Measurements from ENCODE around the gene VPS26C. TPM values are rescaled to one million over a fixed set of nuclear protein-coding genes. Genes with fewer than 3 reads are reported as not detected.
A peak's percentile ranks its signal among the peaks of the same experiment; 100 is the strongest.

Gene VPS26C
- total RNA-seq, 1 donor from 2014 or later: 27.7 TPM

GRCh38 chr21:37193676-37194075 lies 73.5 kb downstream of the VPS26C start:
- H3K27me3 ChIP-seq (ENCODE audit: control insufficient read depth in 3 of 3, insufficient read depth in 3 of 3, low read length in 3 of 3): no peaks in the 10 kb centered on the region
- no peak overlapping the region for H3K9ac ChIP-seq (ENCODE audit: low read depth in 1 of 3, low read length in 3 of 3)
- H3K4me3 ChIP-seq (ENCODE audit: low read length in 3 of 3): no peak overlapping the region
- H3K36me3 ChIP-seq (ENCODE audit: control insufficient read depth in 3 of 3, insufficient read depth in 3 of 3, low read length in 3 of 3): peaks cover 26 to 47% (median 43%) of the 10 kb centered on the region in 3 donors
- H3K4me1 ChIP-seq (ENCODE audit: control insufficient read depth in 3 of 3, insufficient read depth in 3 of 3, low read length in 3 of 3): no peaks in the 10 kb centered on the region
- no peak overlapping the region for H3K27ac ChIP-seq (ENCODE audit: low read depth, low read length)
- no peaks in the 10 kb centered on the region for H3K9me3 ChIP-seq (ENCODE audit: control insufficient read depth in 3 of 3, low read length in 3 of 3)

DNA sequence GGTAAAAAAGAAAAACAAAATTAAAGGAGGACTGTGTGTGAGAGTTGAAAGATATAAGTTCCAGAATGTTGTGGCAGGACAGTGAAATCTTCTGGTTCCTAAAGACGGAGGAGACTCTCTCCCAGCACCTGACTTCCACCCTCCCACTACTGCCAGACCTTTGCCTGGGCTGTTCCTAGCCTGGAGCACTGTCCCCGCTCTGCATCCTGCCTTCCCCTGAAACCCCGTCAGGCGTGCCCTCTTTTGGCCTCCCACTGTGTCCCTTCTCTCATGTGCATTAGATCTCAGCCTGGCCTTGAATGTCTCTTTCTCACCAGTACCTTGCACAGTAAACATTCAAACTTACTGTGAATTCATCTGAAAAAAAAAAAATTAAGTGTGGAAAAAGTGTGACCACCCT lies 74.1 kb downstream of the VPS26C start:
- Histone ChIP-seq H3K27me3 (ENCODE audit: control insufficient read depth in 3 of 3, insufficient read depth in 3 of 3, low read length in 3 of 3) (no peaks in the 10 kb centered on the region), H3K4me3 (ENCODE audit: low read length in 3 of 3) (no peak overlapping the region), H3K4me1 (ENCODE audit: control insufficient read depth in 3 of 3, insufficient read depth in 3 of 3, low read length in 3 of 3) (no peaks in the 10 kb centered on the region), H3K36me3 (ENCODE audit: control insufficient read depth in 3 of 3, insufficient read depth in 3 of 3, low read length in 3 of 3) (peaks cover 25 to 47% (median 44%) of the 10 kb centered on the region in 3 donors), H3K27ac (ENCODE audit: low read depth, low read length) (no peak overlapping the region), H3K9ac (ENCODE audit: low read depth in 1 of 3, low read length in 3 of 3) (no peak overlapping the region), H3K9me3 (ENCODE audit: control insufficient read depth in 3 of 3, low read length in 3 of 3) (no peaks in the 10 kb centered on the region)

- Histone ChIP-seq H3K27me3 (ENCODE audit: control insufficient read depth in 3 of 3, insufficient read depth in 3 of 3, low read length in 3 of 3) (no peaks in the 10 kb centered on the region), H3K36me3 (ENCODE audit: control insufficient read depth in 3 of 3, insufficient read depth in 3 of 3, low read length in 3 of 3) (peaks cover 21 to 51% (median 51%) of the 10 kb centered on the region in 3 donors), H3K4me1 (ENCODE audit: control insufficient read depth in 3 of 3, insufficient read depth in 3 of 3, low read length in 3 of 3) (no peaks in the 10 kb centered on the region), H3K9me3 (ENCODE audit: control insufficient read depth in 3 of 3, low read length in 3 of 3) (no peaks in the 10 kb centered on the region), H3K27ac (ENCODE audit: low read depth, low read length) (no peak overlapping the region), H3K9ac (ENCODE audit: low read depth in 1 of 3, low read length in 3 of 3) (no peak overlapping the region), H3K4me3 (ENCODE audit: low read length in 3 of 3) (no peak overlapping the region)
These were observed 75.1 kb downstream of the VPS26C start for GRCh38 chr21:37192019-37192418.

- H3K27me3 ChIP-seq (ENCODE audit: control insufficient read depth in 3 of 3, insufficient read depth in 3 of 3, low read length in 3 of 3): no peaks in the 10 kb centered on the region
- no peaks in the 10 kb centered on the region for H3K9me3 ChIP-seq (ENCODE audit: control insufficient read depth in 3 of 3, low read length in 3 of 3)
- H3K36me3 ChIP-seq (ENCODE audit: control insufficient read depth in 3 of 3, insufficient read depth in 3 of 3, low read length in 3 of 3): peaks cover 13 to 49% (median 46%) of the 10 kb centered on the region in 3 donors
- no peak overlapping the region for H3K4me3 ChIP-seq (ENCODE audit: low read length in 3 of 3)
- no peak overlapping the region for H3K27ac ChIP-seq (ENCODE audit: low read depth, low read length)
- no peak overlapping the region for H3K9ac ChIP-seq (ENCODE audit: low read depth in 1 of 3, low read length in 3 of 3)
- H3K4me1 ChIP-seq (ENCODE audit: control insufficient read depth in 3 of 3, insufficient read depth in 3 of 3, low read length in 3 of 3): no peaks in the 10 kb centered on the region
These were observed 78.3 kb downstream of the VPS26C start for GRCh38 chr21:37188825-37189224.

GRCh38 chr21:37186983-37187382 lies 80.2 kb downstream of the VPS26C start:
- Histone ChIP-seq H3K27me3 (ENCODE audit: control insufficient read depth in 3 of 3, insufficient read depth in 3 of 3, low read length in 3 of 3) (no peaks in the 10 kb centered on the region), H3K4me1 (ENCODE audit: control insufficient read depth in 3 of 3, insufficient read depth in 3 of 3, low read length in 3 of 3) (no peaks in the 10 kb centered on the region), H3K9me3 (ENCODE audit: control insufficient read depth in 3 of 3, low read length in 3 of 3) (no peaks in the 10 kb centered on the region), H3K9ac (ENCODE audit: low read depth in 1 of 3, low read length in 3 of 3) (no peak overlapping the region), H3K36me3 (ENCODE audit: control insufficient read depth in 3 of 3, insufficient read depth in 3 of 3, low read length in 3 of 3) (peaks cover 7 to 41% (median 33%) of the 10 kb centered on the region in 3 donors), H3K27ac (ENCODE audit: low read depth, low read length) (no peak overlapping the region), H3K4me3 (ENCODE audit: low read length in 3 of 3) (no peak overlapping the region)

GRCh38 chr21:37184784-37185593 lies 82.1 kb downstream of the VPS26C start:
- H3K4me3 ChIP-seq (ENCODE audit: low read length in 3 of 3): no peak overlapping the region
- H3K9ac ChIP-seq (ENCODE audit: low read depth in 1 of 3, low read length in 3 of 3): no peak overlapping the region
- no peaks in the 10 kb centered on the region for H3K27me3 ChIP-seq (ENCODE audit: control insufficient read depth in 3 of 3, insufficient read depth in 3 of 3, low read length in 3 of 3)
- no peak overlapping the region for H3K27ac ChIP-seq (ENCODE audit: low read depth, low read length)
- H3K9me3 ChIP-seq (ENCODE audit: control insufficient read depth in 3 of 3, low read length in 3 of 3): no peaks in the 10 kb centered on the region
- H3K36me3 ChIP-seq (ENCODE audit: control insufficient read depth in 3 of 3, insufficient read depth in 3 of 3, low read length in 3 of 3): peaks cover 7 to 33% (median 27%) of the 10 kb centered on the region in 3 donors
- H3K4me1 ChIP-seq (ENCODE audit: control insufficient read depth in 3 of 3, insufficient read depth in 3 of 3, low read length in 3 of 3): peaks cover 0 to 8% (median 6%) of the 10 kb centered on the region in 3 donors

- Histone ChIP-seq H3K4me1 (ENCODE audit: control insufficient read depth in 3 of 3, insufficient read depth in 3 of 3, low read length in 3 of 3) (peaks cover 0 to 8% (median 6%) of the 10 kb centered on the region in 3 donors), H3K27ac (ENCODE audit: low read depth, low read length) (no peak overlapping the region)
These were observed 83.4 kb downstream of the VPS26C start for GRCh38 chr21:37183749-37184148.

GRCh38 chr21:37182222-37182621 lies 84.9 kb downstream of the VPS26C start:
- Histone ChIP-seq H3K36me3 (ENCODE audit: control insufficient read depth in 3 of 3, insufficient read depth in 3 of 3, low read length in 3 of 3) (peaks cover 4 to 30% (median 20%) of the 10 kb centered on the region in 3 donors), H3K9ac (ENCODE audit: low read depth in 1 of 3, low read length in 3 of 3) (no peak overlapping the region), H3K4me1 (ENCODE audit: control insufficient read depth in 3 of 3, insufficient read depth in 3 of 3, low read length in 3 of 3) (peaks cover 0 to 8% (median 6%) of the 10 kb centered on the region in 3 donors), H3K27me3 (ENCODE audit: control insufficient read depth in 3 of 3, insufficient read depth in 3 of 3, low read length in 3 of 3) (no peaks in the 10 kb centered on the region), H3K9me3 (ENCODE audit: control insufficient read depth in 3 of 3, low read length in 3 of 3) (no peaks in the 10 kb centered on the region), H3K27ac (ENCODE audit: low read depth, low read length) (peak overlapping the region; percentile 92), H3K4me3 (ENCODE audit: low read length in 3 of 3) (no peak overlapping the region)

More at GRCh38 chr21:37183749-37184148, 83.4 kb downstream of the VPS26C start:
- H3K9me3 ChIP-seq (ENCODE audit: control insufficient read depth in 3 of 3, low read length in 3 of 3): no peaks in the 10 kb centered on the region
- H3K4me3 ChIP-seq (ENCODE audit: low read length in 3 of 3): no peak overlapping the region
- H3K9ac ChIP-seq (ENCODE audit: low read depth in 1 of 3, low read length in 3 of 3): no peak overlapping the region
- H3K27me3 ChIP-seq (ENCODE audit: control insufficient read depth in 3 of 3, insufficient read depth in 3 of 3, low read length in 3 of 3): no peaks in the 10 kb centered on the region
- peaks cover 5 to 33% (median 27%) of the 10 kb centered on the region in 3 donors for H3K36me3 ChIP-seq (ENCODE audit: control insufficient read depth in 3 of 3, insufficient read depth in 3 of 3, low read length in 3 of 3)

DNA sequence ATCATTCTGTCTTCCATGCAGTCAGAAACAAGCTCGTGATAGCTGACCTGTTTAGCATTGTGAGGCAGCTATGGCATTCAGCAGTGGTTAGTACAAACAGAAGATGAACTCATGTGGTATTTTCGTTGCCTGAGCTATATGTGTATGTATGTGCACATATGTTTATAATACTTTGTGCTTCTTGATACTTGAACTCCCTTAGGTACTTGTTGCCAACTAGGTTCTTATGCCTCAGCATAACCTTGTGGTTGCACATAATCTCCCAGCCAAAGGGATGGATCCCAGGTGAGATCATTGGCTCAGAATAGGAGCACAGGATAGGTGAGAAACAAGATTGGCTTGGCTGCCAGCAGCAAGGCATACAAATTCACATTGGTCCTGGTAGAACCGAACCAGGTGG lies 86.1 kb downstream of the VPS26C start:
- peak overlapping the region; percentile 92 for H3K27ac ChIP-seq (ENCODE audit: low read depth, low read length)

DNA sequence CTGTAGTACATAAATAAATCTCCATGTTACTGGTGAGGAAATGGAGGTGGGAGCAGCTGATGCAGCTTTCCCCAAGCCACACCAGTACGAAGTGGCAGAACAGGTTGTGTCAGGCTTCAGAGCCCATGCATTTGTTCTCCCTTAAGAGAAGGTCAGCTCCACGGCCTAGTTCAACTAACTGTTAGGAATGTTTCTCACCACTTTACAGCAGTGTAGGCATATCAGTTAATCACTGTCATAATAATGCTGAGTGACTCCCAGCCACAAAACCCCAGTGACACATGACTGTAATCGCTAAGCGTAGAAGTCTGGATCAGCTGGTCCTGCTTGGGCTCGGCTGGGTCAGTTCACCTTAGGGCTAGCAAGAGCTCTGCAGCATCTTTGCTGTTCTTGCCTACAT lies 90.4 kb downstream of the VPS26C start:
- H3K9me3 ChIP-seq (ENCODE audit: control insufficient read depth in 3 of 3, low read length in 3 of 3): no peaks in the 10 kb centered on the region
- H3K4me3 ChIP-seq (ENCODE audit: low read length in 3 of 3): no peak overlapping the region
- H3K4me1 ChIP-seq (ENCODE audit: control insufficient read depth in 3 of 3, insufficient read depth in 3 of 3, low read length in 3 of 3): peaks cover 0 to 14% (median 8%) of the 10 kb centered on the region in 3 donors
- H3K27ac ChIP-seq (ENCODE audit: low read depth, low read length): peak overlapping the region; percentile 11
- H3K36me3 ChIP-seq (ENCODE audit: control insufficient read depth in 3 of 3, insufficient read depth in 3 of 3, low read length in 3 of 3): peaks cover 12 to 42% (median 30%) of the 10 kb centered on the region in 3 donors
- no peaks in the 10 kb centered on the region for H3K27me3 ChIP-seq (ENCODE audit: control insufficient read depth in 3 of 3, insufficient read depth in 3 of 3, low read length in 3 of 3)
- peak overlapping the region in 1 of 3 donors; percentile 17 for H3K9ac ChIP-seq (ENCODE audit: low read depth in 1 of 3, low read length in 3 of 3)

More for the DNA sequence above, 86.1 kb downstream of the VPS26C start:
- Histone ChIP-seq H3K9me3 (ENCODE audit: control insufficient read depth in 3 of 3, low read length in 3 of 3) (no peaks in the 10 kb centered on the region), H3K27me3 (ENCODE audit: control insufficient read depth in 3 of 3, insufficient read depth in 3 of 3, low read length in 3 of 3) (no peaks in the 10 kb centered on the region), H3K4me3 (ENCODE audit: low read length in 3 of 3) (no peak overlapping the region), H3K36me3 (ENCODE audit: control insufficient read depth in 3 of 3, insufficient read depth in 3 of 3, low read length in 3 of 3) (peaks cover 0 to 33% (median 17%) of the 10 kb centered on the region in 3 donors), H3K9ac (ENCODE audit: low read depth in 1 of 3, low read length in 3 of 3) (no peak overlapping the region), H3K4me1 (ENCODE audit: control insufficient read depth in 3 of 3, insufficient read depth in 3 of 3, low read length in 3 of 3) (peaks cover 0 to 14% (median 8%) of the 10 kb centered on the region in 3 donors)
